ENCODE data around the gene TMEM198. TPM values are rescaled to one million over a fixed set of nuclear protein-coding genes. Genes with fewer than 3 reads are reported as not detected.

The TMEM198 gene
- total RNA-seq, 2 experiments from 2014 or later = 5.9 to 7.1 TPM

- CTCF ChIA-PET = interaction anchor here (1.2 to 3.4 kb wide), 2 partner anchors 10 to 12 kb away, joined by 4 to 26 read pairs; partner anchors contain the start of gene GMPPA
These were observed 36.9 kb upstream of the TMEM198 start for GRCh38 chr2:219506802-219507526.

GRCh38 chr2:219507581-219508443, 36.0 kb upstream of the TMEM198 start:
- ChIA-PET POLR2A (interaction anchor here (0.6 to 0.9 kb wide), 2 partner anchors 9 to 44 kb away, joined by 3 to 5 read pairs; partner anchors contain the start of gene GMPPA), CTCF (interaction anchor here (0.6 to 3.4 kb wide), 3 partner anchors 11 to 22 kb away, joined by 3 to 26 read pairs (median 4); partner anchors contain the start of gene GMPPA)

More at GRCh38 chr2:219506802-219507526, 36.9 kb upstream of the TMEM198 start:
- POLR2A ChIA-PET = interaction anchor here (0.9 kb wide), 1 partner anchor 8 kb away, joined by 3 read pairs; the partner anchor contains the start of gene GMPPA

GRCh38 chr2:219508444-219508734, 35.4 kb upstream of the TMEM198 start:
- POLR2A ChIA-PET = interaction anchor here (0.6 kb wide), 1 partner anchor 45 kb away, joined by 5 read pairs; no protein-coding TSS in a partner anchor
- CTCF ChIA-PET = interaction anchor here (3.4 kb wide), 1 partner anchor 12 kb away, joined by 26 read pairs; the partner anchor contains the start of gene GMPPA

- ChIA-PET CTCF (interaction anchor here (0.9 to 3.4 kb wide), 6 partner anchors 13 to 57 kb away, joined by 3 to 26 read pairs (median 3); partner anchors contain the start of gene GMPPA), POLR2A (interaction anchor here (0.6 to 1.5 kb wide), 2 partner anchors 10 to 46 kb away, joined by 5 to 6 read pairs; partner anchors contain the start of gene GMPPA)
These were observed 34.7 kb upstream of the TMEM198 start for GRCh38 chr2:219508971-219509779.

DNA sequence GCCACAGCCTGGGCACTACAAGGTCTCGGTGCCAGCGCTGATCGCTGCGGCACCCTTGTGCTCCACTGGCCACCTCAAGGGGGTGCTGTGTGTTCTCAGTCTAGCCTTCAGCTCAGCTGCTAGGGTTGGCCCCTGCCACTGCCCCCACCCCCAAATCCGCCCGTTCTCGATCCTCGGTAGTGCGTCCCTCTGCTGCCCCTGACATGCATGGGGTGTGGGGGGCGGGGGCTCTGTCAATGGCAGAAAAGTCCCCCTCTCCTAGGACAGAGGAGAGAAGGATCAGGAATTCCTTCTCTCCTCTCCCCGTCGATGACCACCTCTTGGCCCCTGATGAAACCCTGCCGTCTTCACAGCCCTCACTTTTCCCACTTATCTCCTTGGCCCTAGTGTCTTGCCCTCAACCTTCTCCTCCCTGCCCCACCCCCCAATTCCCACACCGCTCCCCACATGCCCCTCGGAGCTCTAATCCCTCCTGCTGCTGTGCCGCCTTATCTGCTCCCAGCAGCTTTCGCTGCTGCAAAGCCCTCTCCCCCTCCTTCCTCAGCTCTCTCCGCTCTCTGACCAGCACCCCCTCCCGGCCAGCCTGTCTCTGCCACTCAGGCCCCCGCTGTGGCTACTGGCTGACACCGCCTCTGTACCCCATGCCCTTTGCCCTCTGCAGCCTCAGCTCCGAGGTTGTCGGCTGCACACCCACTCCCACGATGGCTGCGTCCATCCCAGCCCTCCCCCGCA, 33.9 kb upstream of the TMEM198 start:
- ChIA-PET POLR2A (interaction anchor here (1.5 kb wide), 1 partner anchor 11 kb away, joined by 6 read pairs; the partner anchor contains the start of gene GMPPA), CTCF (interaction anchor here (0.6 to 3.4 kb wide), 13 partner anchors 9 to 1360 kb away, joined by 3 to 26 read pairs (median 3); partner anchors contain the start of gene GMPPA)

- POLR2A ChIA-PET = no interaction called here
- CTCF ChIA-PET = interaction anchor here (0.6 to 3.4 kb wide), 10 partner anchors 12 to 1361 kb away, joined by 3 to 26 read pairs (median 3); partner anchors contain the start of gene GMPPA
These were observed 33.2 kb upstream of the TMEM198 start for GRCh38 chr2:219510512-219511135.

DNA sequence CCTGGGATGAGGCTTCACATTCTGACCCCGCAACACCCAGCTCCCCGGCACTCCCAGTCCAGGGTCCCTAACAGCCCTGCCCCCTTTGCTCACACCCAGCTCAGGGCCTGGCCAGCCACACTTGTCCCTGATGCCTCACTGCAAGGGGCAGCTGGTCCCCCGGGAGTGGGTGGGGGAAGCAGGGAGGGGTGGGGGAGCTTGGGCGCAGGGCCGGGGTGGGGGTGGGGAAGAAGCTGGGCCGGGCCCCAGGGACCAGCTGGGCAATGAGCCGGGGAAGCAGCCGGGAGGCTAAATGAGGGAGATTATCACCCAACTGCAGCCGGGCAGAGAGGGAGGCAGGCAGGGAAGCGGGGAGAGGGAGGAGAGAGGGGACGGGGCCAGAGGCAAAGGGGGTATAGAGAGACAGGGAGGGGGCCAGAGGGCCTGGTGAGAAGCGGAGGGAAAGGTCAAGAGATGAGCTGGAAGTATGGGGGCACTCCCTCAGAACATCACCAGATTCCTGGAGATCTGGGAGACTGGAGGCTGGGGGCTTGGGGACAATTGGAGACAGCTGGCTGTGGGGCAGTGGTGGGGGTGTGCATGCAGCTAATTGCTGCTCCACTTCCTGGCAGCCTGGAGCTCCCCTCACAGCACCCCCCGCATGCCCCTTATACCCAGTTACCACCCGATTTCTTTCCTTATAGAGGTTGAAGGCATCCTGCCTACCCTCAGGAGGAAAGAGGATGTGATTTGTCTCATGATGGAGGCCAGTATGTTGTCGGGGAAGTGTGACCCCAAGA, 32.1 kb upstream of the TMEM198 start:
- POLR2A ChIA-PET = no interaction called here
- CTCF ChIA-PET = interaction anchor here (1.5 to 2.2 kb wide), 2 partner anchors 16 to 35 kb away, joined by 4 to 5 read pairs; a partner anchor contains a TSS

DNA sequence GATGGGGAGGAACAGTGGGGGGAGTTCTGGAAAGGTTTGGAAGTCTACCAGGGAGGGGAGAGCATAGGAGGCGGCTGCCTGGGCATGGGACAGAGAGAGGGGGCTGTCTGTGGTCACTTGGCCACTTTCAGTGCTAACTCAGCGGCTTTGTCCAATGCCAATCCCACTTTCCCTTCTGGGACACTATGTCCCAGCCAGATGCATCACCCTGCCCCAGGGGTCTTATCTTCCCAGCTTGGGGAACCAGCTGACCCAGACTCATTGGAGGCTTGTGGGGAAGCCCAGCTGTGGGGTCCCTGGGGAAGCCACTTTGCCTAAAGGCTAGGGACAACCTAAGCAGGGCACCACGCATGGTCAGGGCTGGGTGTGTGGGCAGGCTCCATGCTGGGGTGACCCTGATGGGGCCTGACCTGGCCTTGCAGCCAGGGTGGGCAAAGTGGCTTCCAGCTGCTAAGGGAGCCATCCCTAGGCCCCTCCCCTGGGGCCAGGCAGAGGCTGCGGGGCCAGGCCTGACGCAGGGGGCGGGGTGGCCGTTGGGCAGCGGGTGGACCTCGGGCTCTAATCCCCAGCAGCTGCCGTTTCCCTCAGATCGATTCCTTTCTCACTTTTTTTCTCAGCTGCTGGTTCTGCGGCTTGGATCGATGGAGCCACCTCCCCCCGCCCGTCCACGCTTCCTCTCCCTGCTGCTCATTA, 31.2 kb upstream of the TMEM198 start:
- ChIA-PET POLR2A (no interaction called here), CTCF (interaction anchor here (2.2 kb wide), 1 partner anchor 36 kb away, joined by 4 read pairs; no protein-coding TSS in a partner anchor)

DNA sequence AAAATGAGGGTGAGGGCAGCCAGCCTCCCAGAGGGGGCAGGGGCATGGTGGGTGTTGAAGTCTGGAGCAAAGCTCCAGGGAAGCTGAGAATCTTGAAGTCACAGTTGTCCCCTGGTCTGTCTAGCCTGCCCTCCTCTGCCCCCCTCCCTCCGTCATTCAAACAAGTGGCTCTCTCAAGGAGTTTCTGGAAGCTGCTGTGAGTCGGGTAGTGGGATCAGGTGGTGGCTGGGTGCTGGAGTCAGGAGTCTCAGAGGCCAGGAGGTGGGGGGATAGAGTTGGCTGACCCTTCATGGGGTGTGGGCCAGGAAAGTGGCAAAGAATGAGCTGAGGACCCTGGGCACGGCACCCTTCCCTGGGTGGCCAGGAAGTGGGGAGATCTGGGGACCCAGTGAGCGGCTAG, 30.0 kb upstream of the TMEM198 start:
- POLR2A ChIA-PET = no interaction called here
- CTCF ChIA-PET = no interaction called here

GRCh38 chr2:219514196-219514761, 29.5 kb upstream of the TMEM198 start, which contains the start of gene ASIC4:
Gene ASIC4 (plus strand): TSS chr2:219514482. CDS start chr2:219514725, 243 bp downstream.
- CTCF ChIA-PET = no interaction called here
- POLR2A ChIA-PET = no interaction called here

GRCh38 chr2:219514836-219515235, 29.0 kb upstream of the TMEM198 start:
- POLR2A ChIA-PET = no interaction called here
- CTCF ChIA-PET = interaction anchor here (0.8 kb wide), 2 partner anchors 55 to 113 kb away, joined by 3 read pairs; no protein-coding TSS in a partner anchor

DNA sequence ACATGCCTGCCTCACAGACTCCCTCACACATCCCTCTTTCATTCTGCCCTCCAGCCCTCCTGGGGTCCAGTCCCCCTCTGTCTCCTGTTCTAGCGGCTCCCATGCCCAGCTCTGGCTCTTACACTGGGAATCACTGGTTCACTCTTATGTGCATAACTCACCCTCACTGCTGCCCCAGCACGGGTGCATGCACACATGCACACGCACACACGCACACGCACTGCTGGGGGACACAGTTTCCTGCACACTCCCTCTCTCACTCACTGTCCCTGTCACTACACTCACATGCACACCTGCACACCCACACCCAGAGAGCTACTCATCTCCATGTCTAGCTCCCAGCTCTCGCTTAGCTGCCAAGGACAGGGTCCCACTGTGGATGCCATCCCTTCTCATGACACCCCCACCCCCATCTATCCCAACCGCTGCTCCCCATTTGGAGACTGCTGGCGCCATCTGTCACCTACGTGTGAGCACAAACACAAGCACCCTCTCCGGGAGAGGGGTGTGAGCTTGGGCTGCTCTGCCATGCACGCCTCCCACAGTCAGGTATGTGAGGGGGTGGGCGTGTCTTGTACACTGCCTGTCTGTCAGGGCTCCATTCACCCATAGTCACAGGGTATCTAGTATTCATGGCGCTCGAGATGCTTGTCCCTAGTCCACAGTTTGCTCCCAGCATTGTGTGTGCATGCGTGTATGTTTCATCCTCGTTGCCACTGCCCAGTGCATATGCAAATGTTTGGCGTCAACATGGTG, 27.8 kb upstream of the TMEM198 start:
- CTCF ChIA-PET = interaction anchor here (0.7 to 0.8 kb wide), 2 partner anchors 76 to 114 kb away, joined by 3 read pairs; no protein-coding TSS in a partner anchor
- POLR2A ChIA-PET = no interaction called here

- ChIA-PET POLR2A (no interaction called here), CTCF (interaction anchor here (0.7 to 2.0 kb wide), 2 partner anchors 13 to 76 kb away, joined by 3 to 5 read pairs; no protein-coding TSS in a partner anchor)
These were observed 26.9 kb upstream of the TMEM198 start for GRCh38 chr2:219516888-219517287.

DNA sequence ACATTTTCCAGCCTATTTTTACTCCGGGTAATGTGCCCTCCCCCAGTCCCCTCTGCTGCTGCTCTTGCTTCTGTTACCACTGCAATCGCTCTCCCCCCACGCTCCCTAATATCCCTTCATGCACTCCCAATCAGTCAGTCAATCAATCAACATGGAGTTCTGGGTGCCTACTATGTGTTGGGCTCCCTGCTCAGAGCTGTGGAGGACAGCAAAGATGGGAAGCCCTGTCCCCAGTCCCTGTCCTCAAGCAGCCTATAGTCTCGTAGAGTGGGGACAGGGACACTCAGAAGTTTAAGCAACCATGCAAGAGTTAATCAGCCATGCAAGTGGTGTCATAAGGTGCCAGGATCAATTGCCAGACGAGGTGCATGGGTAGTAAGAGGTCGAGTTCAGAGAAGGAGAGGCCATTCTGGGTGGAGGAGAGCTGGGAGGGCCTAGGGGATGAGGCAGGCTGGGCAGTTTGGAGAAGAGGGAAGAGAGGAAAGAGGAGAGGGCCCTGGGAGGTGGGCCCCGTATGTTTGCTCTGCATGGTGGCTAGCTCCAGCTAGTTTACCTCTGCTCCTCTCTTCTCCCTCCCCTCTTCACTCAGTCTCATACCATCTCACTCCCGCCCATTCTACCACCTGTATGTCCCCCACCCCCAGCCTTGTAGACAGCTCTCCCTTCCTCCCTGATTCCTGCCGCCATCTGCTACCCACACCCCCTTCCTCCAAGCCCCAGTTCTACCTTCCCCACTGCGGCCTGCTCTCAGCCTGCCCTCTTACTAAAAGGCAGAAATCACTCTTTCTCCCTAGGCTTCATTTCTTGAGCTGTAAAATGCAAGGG, 25.7 kb upstream of the TMEM198 start:
- ChIA-PET CTCF (interaction anchor here (0.9 to 2.0 kb wide), 7 partner anchors 8 to 55 kb away, joined by 3 to 7 read pairs (median 3); a partner anchor contains a TSS), POLR2A (no interaction called here)

Measured in activated CD8-positive, alpha-beta memory T cell treated with anti-CD3 and anti-CD28 coated beads for 36 hours (primary cell).